HG03558 (cell line): ENCODE measurements around the gene PRTFDC1.
A peak's percentile ranks its signal among the peaks of the same experiment; 100 is the strongest.

Source experiments
- ATAC-seq: cut with Tn5 transposase; IDR thresholded peaks from one replicate; pipeline ENCODE4 v1.9.1; 2021; ENCODE audit warnings: moderate number of reproducible peaks; ENCODE audit not compliant: unreplicated experiment; ENCODE audit errors: extremely low read depth

PRTFDC1 gene

DNA sequence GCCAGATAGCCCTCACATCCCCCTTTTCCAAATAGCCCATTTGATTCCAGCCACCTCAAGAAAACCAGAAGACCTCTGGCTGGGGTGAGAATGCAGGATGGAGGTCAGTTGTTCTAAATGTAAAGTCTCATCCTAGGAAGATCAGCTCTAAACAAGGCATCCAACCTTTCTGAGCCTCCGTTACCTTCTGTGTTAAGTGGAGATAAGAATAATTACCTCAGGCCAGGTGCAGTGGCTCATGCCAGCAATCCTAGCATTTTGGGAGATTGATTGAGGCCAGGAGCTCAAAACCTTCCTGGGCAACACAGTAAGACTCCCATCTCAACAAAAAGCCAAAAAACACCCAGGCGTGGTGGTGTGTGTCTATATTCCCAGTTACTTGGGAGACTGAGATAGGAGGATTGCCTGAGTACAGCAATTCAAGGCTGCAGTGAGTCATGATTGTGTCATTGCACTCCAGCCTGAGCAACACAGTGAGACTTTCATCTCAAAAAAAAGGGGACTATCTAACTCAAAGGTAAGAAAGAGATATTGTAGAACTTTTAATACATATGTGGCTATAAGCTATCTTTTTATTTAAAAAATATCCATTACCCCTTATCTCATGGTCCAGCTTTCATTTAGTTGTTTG, 43.5 kb downstream of the PRTFDC1 start:
- no peak for ATAC-seq

DNA sequence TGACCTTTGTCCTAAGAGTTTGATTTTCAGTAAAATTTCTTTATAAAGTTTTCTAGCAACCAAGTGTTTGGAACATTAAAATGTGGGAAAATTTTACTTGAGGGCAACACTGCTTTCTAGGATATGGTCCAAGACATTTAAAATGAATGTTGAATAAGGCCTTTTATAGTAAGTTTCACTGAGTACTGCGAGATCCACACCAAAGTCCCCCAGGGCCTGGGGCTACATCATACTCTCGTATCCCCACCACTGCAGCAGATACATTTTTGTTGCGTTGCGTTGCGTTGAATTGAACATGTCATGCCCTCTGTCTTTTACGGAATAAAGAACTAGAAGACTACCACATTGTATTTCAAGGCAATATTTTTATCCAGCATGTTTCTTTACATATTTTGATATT, 44.5 kb downstream of the PRTFDC1 start:
- ATAC-seq, result no peak

DNA sequence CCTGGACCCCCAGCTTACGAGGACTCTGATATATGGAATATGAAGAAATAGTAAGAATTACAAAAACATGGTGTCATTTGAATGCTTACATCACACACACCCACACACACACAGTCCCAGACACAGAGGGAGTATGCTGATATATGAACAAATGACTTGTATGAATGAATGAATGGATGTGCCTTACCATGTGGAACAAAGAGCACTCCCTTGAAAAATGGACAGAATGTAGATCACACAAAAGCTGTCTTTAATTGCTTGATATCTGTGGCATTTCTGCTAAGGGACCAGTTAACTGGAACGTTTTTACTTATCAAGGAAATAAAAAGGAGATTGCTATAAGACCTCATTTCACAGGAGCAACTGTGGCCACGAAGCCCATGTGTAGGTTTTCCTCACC, 46.0 kb downstream of the PRTFDC1 start:
- ATAC-seq, result no peak

GRCh38 chr10:24904824-24905223, 47.6 kb downstream of the PRTFDC1 start:
- ATAC-seq, result no peak

- ATAC-seq, result no peak
These were observed 50.0 kb downstream of the PRTFDC1 start for GRCh38 chr10:24902400-24902728.

GRCh38 chr10:24901686-24902399, 50.6 kb downstream of the PRTFDC1 start:
- no peak for ATAC-seq

DNA sequence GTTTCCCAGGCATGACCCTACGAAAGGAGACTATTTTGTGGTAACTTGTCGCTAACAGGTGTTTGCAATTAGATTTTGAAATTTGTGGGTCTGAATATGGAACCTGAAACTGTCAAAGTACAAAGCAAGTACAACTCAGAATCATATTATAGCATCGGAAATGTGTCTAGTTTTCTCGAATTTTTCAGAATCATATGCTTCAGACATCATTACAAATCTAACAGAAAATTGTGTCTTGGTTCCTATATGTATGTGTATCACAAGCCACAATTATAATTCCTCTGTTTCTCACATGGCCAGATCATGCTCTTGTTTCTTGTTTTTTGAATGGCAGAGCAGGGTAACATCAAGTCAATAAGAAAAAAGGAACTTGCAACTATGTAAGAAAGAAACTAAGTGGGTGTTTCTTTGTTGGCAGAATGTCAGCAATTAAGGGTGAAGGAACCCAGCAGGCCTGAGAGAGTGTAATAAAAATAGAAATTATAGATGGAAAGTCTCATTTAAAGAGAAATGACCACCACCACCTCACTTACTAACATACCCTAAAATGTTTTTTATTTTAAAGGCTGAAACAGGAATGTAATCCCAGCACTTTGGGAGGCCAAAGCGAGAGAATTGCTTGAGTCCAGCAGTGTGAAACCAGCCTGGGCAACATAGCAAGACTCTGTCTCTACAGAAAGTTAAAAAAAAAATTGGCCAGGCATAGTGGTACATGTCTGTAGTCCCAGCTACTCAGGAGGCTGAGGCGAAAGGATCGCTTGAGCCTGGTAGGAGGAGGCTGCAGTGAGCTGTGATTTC, 51.3 kb downstream of the PRTFDC1 start:
- ATAC-seq, result peak; percentile 65

DNA sequence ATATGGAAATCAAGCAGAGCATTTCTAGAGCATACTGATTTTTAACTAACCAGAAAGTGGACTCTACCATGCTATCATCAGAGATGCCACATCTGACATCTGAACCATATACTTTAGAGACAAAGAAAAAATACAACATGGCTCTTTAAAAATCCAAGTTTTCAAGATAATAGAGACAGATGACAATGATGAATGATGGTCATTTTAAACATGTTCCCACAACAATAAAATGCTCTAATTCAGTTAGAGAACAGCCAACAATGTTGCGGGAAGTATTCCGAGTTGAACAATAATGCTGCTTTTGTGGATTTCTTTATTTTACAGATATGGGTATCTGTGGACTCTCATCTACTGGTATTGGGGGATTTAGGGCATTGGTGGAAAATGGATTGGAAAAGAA, 52.8 kb downstream of the PRTFDC1 start:
- ATAC-seq, result no peak

DNA sequence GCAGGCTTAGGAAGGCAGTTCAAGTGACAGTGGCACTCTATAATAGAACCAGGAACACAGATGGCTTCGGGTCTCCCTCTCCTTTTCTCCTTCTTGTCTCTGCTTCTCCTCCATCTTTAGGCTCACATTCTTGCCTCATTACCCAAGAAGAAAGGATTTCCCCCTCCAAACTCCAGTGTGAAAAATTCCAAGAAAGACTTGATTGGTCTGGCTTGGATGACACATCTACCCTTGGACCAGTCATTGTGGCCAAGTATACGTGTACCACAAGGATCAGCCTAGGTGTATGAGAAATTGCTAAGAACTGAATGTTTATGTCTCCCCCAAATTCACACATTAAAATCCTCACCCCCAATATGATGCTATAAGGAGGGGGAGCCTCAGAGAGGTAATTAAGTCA, 53.9 kb downstream of the PRTFDC1 start:
- ATAC-seq, result no peak

DNA sequence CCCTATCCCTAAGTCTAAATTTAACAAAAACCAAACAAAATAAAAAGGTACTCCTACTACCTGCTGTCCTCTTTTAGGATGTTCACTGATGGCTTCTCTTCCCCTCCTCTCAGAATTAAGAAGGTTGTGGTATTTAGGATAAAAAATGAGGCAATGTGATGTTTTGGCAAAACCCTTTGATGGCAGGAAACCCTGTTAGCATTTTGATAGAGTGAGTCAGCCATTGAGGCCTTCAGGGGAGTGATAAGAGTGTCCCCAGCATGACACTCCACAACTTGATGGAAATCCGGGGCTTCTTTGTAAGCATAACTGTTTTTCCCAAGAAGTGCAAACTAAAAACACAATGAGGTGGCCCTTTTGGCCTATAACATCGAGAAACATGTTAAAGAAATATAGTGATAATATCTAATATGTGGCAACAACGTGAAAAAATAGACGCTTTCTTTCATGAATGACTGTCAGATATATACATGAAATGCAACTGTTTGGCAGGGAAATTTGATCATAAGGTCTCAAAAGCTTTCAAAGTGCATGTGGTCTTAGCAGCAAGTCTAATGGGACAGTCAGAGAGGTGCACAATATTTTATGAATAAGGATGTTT, 55.0 kb downstream of the PRTFDC1 start:
- ATAC-seq, result no peak

DNA sequence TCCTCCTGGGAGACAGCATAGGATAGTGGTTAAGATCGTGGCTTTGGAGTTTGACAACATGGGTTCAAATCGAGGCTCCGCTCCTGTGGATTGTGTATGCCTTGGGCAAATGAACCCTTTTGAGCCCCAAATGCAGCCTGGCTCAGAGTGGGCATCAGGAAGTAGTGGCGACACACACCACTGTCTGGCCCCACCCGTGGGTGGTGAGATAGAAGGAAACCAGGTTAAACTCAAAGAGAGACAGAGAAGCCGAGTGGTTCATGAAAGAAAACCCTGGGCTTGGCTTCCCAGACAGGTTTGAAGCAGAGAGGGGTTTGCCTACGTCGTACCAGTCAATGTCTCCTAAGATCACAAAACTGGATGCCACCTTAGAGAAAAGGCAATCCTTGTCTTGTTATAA, 57.7 kb downstream of the PRTFDC1 start:
- no peak for ATAC-seq

DNA sequence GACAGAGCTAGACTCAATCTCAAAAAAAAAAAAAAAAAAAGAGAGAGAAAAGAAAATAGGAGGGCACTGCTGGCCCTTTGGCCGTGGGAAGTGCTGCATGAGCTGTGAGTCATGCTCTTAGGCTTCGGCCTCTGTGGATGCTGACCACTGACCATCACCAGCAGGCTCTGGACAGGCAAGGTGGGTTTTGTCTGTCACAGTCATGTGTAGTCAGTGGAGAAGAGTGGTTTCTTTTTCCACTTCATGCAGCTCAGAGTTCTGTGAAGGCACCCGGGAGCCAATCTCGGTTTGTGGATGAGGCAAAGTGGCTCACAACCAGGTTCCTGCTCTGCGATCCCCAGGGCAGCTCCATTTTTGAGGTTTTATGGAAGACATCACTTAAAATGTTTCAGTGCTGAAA, 58.1 kb downstream of the PRTFDC1 start:
- no peak for ATAC-seq

DNA sequence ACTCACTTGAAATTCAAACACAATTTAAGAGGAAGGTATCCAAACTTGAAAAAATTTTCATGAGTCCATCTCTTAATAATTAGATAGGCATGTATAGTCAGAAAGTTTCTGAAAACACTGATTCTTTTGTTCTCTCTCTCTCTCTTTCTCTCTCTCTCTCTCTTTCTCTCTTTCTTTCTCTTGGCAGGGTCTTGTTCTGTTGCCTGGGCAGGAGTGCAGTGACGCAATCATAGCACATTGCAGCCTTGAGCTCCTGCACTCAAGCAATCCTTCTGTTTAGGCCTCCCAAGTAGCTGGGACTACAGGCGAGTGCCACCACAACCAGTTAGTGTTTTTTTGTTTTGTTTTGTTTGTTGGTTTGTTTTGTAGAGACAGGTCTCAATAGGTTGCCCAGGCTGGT, 59.3 kb downstream of the PRTFDC1 start:
- ATAC-seq, result no peak

DNA sequence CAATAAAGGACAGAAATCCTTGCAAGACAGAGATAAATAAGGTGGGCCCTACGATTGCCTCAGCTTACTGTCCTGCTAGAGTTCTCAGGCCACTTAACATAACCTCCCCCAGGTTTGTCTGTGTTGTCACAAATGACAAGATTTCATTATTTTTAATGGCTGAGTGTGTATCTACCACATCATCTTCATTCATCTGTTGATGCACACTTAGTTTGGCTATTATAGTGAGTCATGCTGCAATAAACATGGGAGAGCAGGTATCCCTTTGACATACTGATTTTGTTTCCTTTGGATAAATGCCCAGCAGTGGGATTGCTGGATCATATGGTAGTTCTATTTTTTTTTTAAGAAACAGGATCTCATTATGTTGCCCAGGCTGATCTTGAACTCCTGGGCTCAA, 60.6 kb downstream of the PRTFDC1 start:
- no peak for ATAC-seq

DNA sequence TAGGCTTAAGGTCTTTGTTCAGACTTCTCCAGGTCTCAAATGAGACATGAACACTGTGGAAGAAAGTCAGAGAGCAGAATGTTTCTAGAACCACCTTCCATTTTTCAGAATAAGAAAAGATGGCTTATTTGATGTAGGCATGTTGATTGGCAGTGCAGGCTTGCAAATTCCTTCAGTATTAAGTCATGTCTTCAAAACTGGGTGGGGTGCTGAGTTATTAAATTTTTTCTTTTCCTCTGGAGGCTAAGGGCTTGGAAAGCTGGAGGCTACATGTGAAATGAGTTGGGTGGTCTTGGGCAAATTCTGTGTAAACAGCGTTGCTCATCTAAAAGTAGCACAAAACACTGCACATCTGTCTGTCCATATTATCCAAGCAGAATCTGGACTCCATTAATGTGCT, 62.8 kb downstream of the PRTFDC1 start:
- no peak for ATAC-seq

DNA sequence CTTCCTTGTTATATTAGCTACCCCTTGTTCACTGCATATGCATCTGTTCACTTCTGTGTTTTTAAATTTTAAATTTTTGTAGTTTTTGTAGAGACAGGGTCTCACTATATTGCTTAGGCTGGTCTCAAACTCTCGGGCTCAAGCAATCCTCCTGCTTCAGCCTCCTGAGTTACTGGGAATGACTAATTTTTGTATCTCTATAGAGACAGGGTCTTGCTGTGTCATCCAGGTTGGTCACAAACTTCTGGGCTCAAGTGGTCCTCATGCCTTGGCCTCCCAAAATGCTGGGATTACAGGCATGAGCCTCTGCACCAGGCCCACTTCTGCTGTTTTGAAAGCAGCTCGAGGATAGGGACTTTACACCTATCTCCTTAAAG, 64.6 kb downstream of the PRTFDC1 start:
- peak; percentile 6 for ATAC-seq

DNA sequence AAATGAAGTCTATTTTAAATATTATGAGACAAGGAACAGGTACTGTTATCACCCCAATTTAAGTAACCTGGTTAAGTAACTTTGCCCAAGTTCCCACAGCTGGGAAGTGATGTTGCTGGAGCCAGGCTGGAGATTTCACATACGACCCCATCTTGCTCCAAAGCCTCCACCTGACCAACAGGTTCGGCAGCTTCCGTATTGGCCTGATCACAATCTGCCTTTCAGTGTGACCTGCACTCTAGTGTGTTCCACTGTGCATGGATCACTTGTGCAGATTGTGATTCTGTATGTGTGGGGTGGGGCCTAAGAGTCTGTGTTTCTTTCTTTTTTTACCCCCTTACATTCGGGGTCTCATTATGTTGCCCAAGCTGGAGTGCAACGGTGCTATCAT, 66.1 kb downstream of the PRTFDC1 start:
- no peak for ATAC-seq

- ATAC-seq, result no peak
These were observed 66.7 kb downstream of the PRTFDC1 start for GRCh38 chr10:24885551-24886289.

- no peak for ATAC-seq
These were observed 67.6 kb downstream of the PRTFDC1 start for GRCh38 chr10:24884793-24885192.

- ATAC-seq, result no peak
These were observed 68.1 kb downstream of the PRTFDC1 start for GRCh38 chr10:24884316-24884715.

GRCh38 chr10:24883176-24883575, 69.2 kb downstream of the PRTFDC1 start:
- no peak for ATAC-seq
